Nephron (organoid): ENCODE data around the gene KCTD16.

Experiments
- H3K27ac Mint-ChIP-seq, 3 experiments: 2 replicates each; pipeline ENCODE4 v1.8.0; 2020; ENCODE audit warnings: mixed read lengths in 3 of 3, mild to moderate bottlenecking in 2 of 3, moderate library complexity in 1 of 3
- H3K27me3 Mint-ChIP-seq: 2 replicates; pipeline ENCODE4 v1.8.0; 2021; ENCODE audit warnings: low read depth, mild to moderate bottlenecking, moderate library complexity, mixed read lengths
- H3K36me3 Mint-ChIP-seq: 2 replicates; pipeline ENCODE4 v1.8.0; 2020; ENCODE audit warnings: low read depth, mixed read lengths
- H3K4me1 Mint-ChIP-seq: 2 replicates; pipeline ENCODE4 v1.8.0; 2020; ENCODE audit warnings: mixed read lengths
- H3K4me3 Mint-ChIP-seq, 3 experiments: 2 replicates each; pipeline ENCODE4 v1.8.0; 2020; ENCODE audit warnings: mild to moderate bottlenecking in 3 of 3, mixed read lengths in 3 of 3, moderate library complexity in 2 of 3
- H3K9me3 Mint-ChIP-seq: 2 replicates; pipeline ENCODE4 v1.8.0; 2020; ENCODE audit warnings: mixed read lengths
- TF ChIP-seq, protein P1 (sequence below), 3 experiments: fragments of 200-600 bp; sonication (generic); IDR thresholded peaks; one replicate each; pipeline ENCODE4 v1.5.0; 2021; ENCODE audit warnings: antibody characterized with exemption in 3 of 3; ENCODE audit not compliant: unreplicated experiment in 3 of 3

KCTD16 gene

DNA sequence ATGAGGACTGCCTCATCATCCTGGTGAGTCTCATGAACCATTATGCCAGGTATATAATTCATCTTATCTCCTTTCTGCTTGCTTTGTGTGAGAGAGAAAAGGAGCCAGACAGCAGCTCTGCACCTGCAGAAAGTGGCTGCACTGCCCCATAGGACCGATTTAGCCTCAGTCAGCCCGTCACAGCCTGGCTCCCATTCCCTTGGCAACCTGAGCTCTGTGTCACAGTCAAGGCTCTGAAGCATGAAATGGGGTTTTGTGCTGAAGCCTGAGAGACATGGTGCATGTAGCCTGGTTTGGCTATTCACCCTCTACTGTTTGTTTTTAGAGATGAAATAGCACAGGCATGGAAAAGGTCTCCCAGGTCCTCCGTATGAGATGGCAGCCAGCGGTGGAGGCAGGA lies 198.3 kb downstream of the KCTD16 start:
- peaks cover 8% of the 10 kb centered on the region for H3K27me3 Mint-ChIP-seq
- no peaks in the 10 kb centered on the region for H3K9me3 Mint-ChIP-seq
- peaks cover 20% of the 10 kb centered on the region for H3K4me1 Mint-ChIP-seq
- H3K4me3 Mint-ChIP-seq, result no peak overlapping the region
- H3K27ac Mint-ChIP-seq, result peak overlapping the region; percentile 63 to 79 (median 74)
- H3K36me3 Mint-ChIP-seq, result no peaks in the 10 kb centered on the region
- TF ChIP-seq, protein P1, sequence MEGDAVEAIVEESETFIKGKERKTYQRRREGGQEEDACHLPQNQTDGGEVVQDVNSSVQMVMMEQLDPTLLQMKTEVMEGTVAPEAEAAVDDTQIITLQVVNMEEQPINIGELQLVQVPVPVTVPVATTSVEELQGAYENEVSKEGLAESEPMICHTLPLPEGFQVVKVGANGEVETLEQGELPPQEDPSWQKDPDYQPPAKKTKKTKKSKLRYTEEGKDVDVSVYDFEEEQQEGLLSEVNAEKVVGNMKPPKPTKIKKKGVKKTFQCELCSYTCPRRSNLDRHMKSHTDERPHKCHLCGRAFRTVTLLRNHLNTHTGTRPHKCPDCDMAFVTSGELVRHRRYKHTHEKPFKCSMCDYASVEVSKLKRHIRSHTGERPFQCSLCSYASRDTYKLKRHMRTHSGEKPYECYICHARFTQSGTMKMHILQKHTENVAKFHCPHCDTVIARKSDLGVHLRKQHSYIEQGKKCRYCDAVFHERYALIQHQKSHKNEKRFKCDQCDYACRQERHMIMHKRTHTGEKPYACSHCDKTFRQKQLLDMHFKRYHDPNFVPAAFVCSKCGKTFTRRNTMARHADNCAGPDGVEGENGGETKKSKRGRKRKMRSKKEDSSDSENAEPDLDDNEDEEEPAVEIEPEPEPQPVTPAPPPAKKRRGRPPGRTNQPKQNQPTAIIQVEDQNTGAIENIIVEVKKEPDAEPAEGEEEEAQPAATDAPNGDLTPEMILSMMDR (IDR thresholded peaks at IDR 0.05; ENCODE audit: unreplicated experiment in 3 of 3), result no peak

DNA sequence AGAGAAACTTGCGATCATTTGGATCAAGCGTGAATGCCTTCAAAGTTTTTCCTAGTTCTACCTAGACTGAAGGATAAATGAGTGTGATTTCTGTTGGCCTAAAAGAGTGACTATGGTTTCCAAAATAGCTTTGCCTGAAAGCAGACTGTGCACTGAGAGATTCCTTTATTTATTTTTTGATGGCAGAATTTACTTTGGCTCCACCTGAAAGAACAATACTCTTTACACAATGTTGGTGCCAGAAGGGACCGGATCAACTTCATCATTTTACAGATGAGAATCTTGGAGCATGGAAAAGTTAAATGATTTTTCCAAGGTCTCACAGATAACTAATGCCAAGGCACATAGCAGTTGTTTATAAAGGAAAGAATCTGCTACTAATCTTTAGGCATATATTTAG lies 199.6 kb downstream of the KCTD16 start:
- Mint-ChIP-seq H3K4me1 (peaks cover 20% of the 10 kb centered on the region), H3K4me3 (no peak overlapping the region), H3K27me3 (peaks cover 4% of the 10 kb centered on the region), H3K36me3 (no peaks in the 10 kb centered on the region), H3K9me3 (no peaks in the 10 kb centered on the region), H3K27ac (no peak overlapping the region)
- TF ChIP-seq, protein P1 (IDR thresholded peaks at IDR 0.05; ENCODE audit: unreplicated experiment in 3 of 3), result no peak

DNA sequence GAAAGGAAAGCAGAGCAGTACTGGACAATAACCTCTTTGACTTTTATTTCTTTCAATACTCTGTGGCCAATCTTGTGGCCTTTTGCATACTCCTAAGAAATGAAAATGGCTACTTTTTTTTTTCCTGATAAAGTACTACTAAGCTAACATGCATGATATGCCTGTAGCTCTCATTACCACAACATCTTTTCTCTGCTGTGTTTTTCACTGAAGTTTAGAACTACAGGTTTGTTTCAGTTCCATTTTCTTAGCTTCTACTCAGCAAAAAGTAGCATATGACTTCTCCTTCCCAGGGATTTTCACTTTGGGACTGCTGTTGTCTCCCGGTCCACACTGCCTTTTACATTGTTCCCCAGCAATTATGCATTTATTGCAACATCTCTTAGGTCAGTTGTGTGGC lies 204.0 kb downstream of the KCTD16 start:
- no peak overlapping the region for H3K4me3 Mint-ChIP-seq
- H3K27me3 Mint-ChIP-seq, result peaks cover 6% of the 10 kb centered on the region
- H3K36me3 Mint-ChIP-seq, result no peaks in the 10 kb centered on the region
- peaks cover 5% of the 10 kb centered on the region for H3K4me1 Mint-ChIP-seq
- TF ChIP-seq, protein P1 (IDR thresholded peaks at IDR 0.05; ENCODE audit: unreplicated experiment in 3 of 3), result no peak
- H3K27ac Mint-ChIP-seq, result no peak overlapping the region
- no peaks in the 10 kb centered on the region for H3K9me3 Mint-ChIP-seq

DNA sequence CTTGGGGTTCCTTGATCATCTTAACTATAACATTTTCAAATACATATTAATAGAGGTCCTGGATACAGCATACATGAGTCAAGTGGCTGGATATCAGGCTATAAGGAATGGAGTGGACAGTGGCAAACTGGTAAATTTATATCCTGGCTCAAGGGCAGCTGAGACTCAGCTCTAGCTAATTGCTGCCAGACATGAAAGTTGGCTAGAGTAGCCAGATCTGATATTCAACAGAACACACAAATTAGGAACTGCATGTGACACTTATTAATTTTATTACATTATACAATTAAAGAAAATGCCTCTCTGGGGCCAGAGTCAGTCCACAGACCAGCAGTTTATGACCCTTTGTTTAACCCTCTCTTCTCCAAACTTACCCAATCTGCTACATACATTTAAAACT lies 206.5 kb downstream of the KCTD16 start:
- TF ChIP-seq, protein P1 (IDR thresholded peaks at IDR 0.05; ENCODE audit: unreplicated experiment in 3 of 3), result no peak
- Mint-ChIP-seq H3K36me3 (peaks cover 7% of the 10 kb centered on the region), H3K27ac (no peak overlapping the region), H3K4me3 (no peak overlapping the region), H3K9me3 (peaks cover 11% of the 10 kb centered on the region), H3K4me1 (no peaks in the 10 kb centered on the region), H3K27me3 (peaks cover 6% of the 10 kb centered on the region)

DNA sequence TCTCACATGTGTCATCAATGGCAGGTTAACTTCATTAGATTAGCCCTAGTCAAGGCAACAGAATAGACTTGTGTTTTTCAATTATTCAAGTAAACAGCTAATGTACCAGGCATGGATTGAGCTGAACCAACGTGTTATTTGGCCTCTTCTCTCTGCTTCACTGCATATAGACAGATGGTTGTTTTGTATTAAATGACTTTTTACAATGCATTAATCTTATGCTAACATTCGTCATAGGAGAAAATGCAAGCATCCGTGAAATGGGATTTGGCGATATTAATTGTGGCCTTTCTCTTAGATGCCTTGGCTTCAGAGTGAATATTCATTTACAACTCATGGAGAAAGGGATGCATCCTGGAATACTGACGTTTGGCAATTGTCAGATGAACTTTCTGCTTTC lies 208.0 kb downstream of the KCTD16 start:
- H3K4me3 Mint-ChIP-seq, result no peak overlapping the region
- no peak overlapping the region for H3K27ac Mint-ChIP-seq
- H3K9me3 Mint-ChIP-seq, result peaks cover 11% of the 10 kb centered on the region
- TF ChIP-seq, protein P1 (IDR thresholded peaks at IDR 0.05; ENCODE audit: unreplicated experiment in 3 of 3), result no peak
- peaks cover 6% of the 10 kb centered on the region for H3K27me3 Mint-ChIP-seq
- peaks cover 7% of the 10 kb centered on the region for H3K36me3 Mint-ChIP-seq
- H3K4me1 Mint-ChIP-seq, result no peaks in the 10 kb centered on the region

DNA sequence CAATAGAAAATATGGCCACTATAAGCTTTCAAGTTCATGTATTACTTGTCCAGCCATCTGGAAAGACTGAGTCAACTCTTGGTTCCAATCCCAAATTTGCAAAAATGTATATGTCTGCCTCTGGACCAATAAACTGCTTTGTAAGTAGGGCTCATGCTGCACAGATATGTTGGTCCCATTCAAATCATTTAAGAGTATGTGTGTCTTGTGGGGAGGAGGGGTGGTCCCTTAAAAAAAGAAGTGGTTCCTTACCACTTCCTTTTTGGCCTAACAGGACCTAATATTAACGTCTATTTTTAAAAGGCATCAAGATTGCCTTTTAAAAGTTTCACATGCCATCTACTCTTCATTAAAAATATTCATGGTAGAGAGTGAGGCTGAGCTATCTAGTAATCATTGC lies 214.9 kb downstream of the KCTD16 start:
- H3K36me3 Mint-ChIP-seq, result peaks cover 4% of the 10 kb centered on the region
- H3K4me3 Mint-ChIP-seq, result no peak overlapping the region
- H3K27me3 Mint-ChIP-seq, result no peaks in the 10 kb centered on the region
- H3K9me3 Mint-ChIP-seq, result peaks cover 8% of the 10 kb centered on the region
- no peaks in the 10 kb centered on the region for H3K4me1 Mint-ChIP-seq
- TF ChIP-seq, protein P1 (IDR thresholded peaks at IDR 0.05; ENCODE audit: unreplicated experiment in 3 of 3), result no peak
- no peak overlapping the region for H3K27ac Mint-ChIP-seq
